Measurements from ENCODE around the gene SRPK2. TPM values are rescaled to one million over a fixed set of nuclear protein-coding genes. Genes with fewer than 3 reads are reported as not detected.
"Not testable (repeated sequence)": the region's sequence is repeated elsewhere in the genome, so short reads cannot be mapped to it uniquely, and the experiment has no call there.

Gene SRPK2
- total and polyA plus RNA-seq, 2 of the 8 experiments (the other 6 are each of a cell fraction or from before 2014, with no cell fraction given) = 10.0 to 47.1 TPM

GRCh38 chr7:105324606-105325005 is 64.1 kb downstream of the SRPK2 start:
- H3K4me3 ChIP-seq (ENCODE audit: extremely low read depth in 1 of 4, insufficient read depth in 2 of 4, low read depth in 3 of 4, low read length in 4 of 4); H2AK5ac ChIP-seq (ENCODE audit: low read depth, low read length); H2BK120ac ChIP-seq (replicated peaks; ENCODE audit: low read depth, low read length); H4K5ac ChIP-seq (ENCODE audit: insufficient read length, low read depth, low read length); H2AFZ ChIP-seq (ENCODE audit: low read length); POLR2A ChIA-PET (ENCODE audit: partially characterized antibody); H4K8ac ChIP-seq (ENCODE audit: extremely low read depth, insufficient read depth, low read length); H3K14ac ChIP-seq (ENCODE audit: insufficient read length); H2BK20ac ChIP-seq (ENCODE audit: low read length); H3K27me3 ChIP-seq (replicated peaks in 1 of 4; ENCODE audit: control insufficient read depth in 3 of 4, extremely low read depth in 1 of 4, insufficient read depth in 3 of 4, low read length in 3 of 4); H3K4me2 ChIP-seq (ENCODE audit: insufficient read depth in 1 of 2, low read depth in 2 of 2, low read length in 2 of 2); H3K23ac ChIP-seq (ENCODE audit: insufficient read length); H3K27ac ChIP-seq (ENCODE audit: low read depth, low read length); H3K9me3 ChIP-seq (ENCODE audit: insufficient read depth in 2 of 2, low read depth in 1 of 2, low read length in 1 of 2); H2BK5ac ChIP-seq (ENCODE audit: low read depth, low read length); H2BK15ac ChIP-seq (ENCODE audit: low read length); H3K36me3 ChIP-seq (ENCODE audit: control insufficient read depth in 2 of 4, insufficient read depth in 4 of 4, low read length in 3 of 4); H3K9ac ChIP-seq (replicated peaks in 1 of 4; ENCODE audit: extremely low read depth in 1 of 4, low read depth in 3 of 4, low read length in 3 of 4); H3K79me1 ChIP-seq (ENCODE audit: low read depth, low read length); H3K18ac ChIP-seq (ENCODE audit: extremely low read depth, low read length); H3K23me2 ChIP-seq (ENCODE audit: low read depth, low read length); DNase-seq (ENCODE audit: low read depth in 1 of 2, low spot score in 2 of 2); FAIRE-seq; H3K56ac ChIP-seq (replicated peaks; ENCODE audit: insufficient read length, low read depth, low read length); H4K91ac ChIP-seq (replicated peaks; ENCODE audit: insufficient read length, low read length); H3K4me1 ChIP-seq (replicated peaks in 1 of 4; ENCODE audit: control insufficient read depth in 3 of 4, insufficient read depth in 4 of 4, low read length in 3 of 4); H3K4ac ChIP-seq (replicated peaks; ENCODE audit: insufficient read length, low read depth, low read length); H2BK12ac ChIP-seq (ENCODE audit: low read depth, low read length): not testable (repeated sequence)
- Histone ChIP-seq H3K79me2 (ENCODE audit: control insufficient read depth in 1 of 2, insufficient read depth in 2 of 2, low read length in 2 of 2) (peaks cover 4 to 70% of the 10 kb centered on the region in 2 experiments), H4K20me1 (replicated peaks in 1 of 2; ENCODE audit: control insufficient read depth in 1 of 2, insufficient read depth in 2 of 2, low read length in 2 of 2) (peaks cover 3 to 15% of the 10 kb centered on the region in 2 experiments)
- WGBS, 2 experiments (ENCODE audit: extremely low coverage in 1 of 2, insufficient coverage in 1 of 2, insufficient read length in 1 of 2, insufficient replicate concordance in 2 of 2, low coverage in 1 of 2, low lambda C conversion rate in 2 of 2, missing lambda C conversion rate in 1 of 2) = 91% methylated on average over 8 of the region's 8 CpGs; no CpG with 5 or more reads in 1 of the 2 experiments
- CTCF ChIA-PET (ENCODE audit: partially characterized antibody) = interaction anchor here (1.0 kb wide), 1 partner anchor 130 kb away, joined by 3 read pairs; no protein-coding TSS in a partner anchor
